ENCODE data around the gene POU2F1. TPM values are rescaled to one million over a fixed set of nuclear protein-coding genes. Genes with fewer than 3 reads are reported as not detected.
A peak's percentile ranks its signal among the peaks of the same experiment; 100 is the strongest.

The POU2F1 gene
- total RNA-seq, 1 experiment from 2014 or later, result 11.6 TPM

DNA sequence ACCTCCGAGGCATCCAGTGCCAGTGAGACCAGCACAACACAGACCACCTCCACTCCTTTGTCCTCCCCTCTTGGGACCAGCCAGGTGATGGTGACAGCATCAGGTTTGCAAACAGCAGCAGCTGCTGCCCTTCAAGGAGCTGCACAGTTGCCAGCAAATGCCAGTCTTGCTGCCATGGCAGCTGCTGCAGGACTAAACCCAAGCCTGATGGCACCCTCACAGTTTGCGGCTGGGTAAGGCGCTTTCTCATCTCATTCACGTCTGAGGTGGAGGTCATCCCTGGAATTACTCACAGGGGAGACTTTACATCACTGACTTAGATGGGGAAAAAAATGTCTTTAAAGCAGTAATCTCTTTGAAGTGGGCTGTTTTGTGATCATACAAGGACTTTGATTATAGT lies 191.4 kb downstream of the POU2F1 start:
- no peak for DNase-seq (ENCODE audit: unreplicated experiment)
- Mint-ChIP-seq H3K4me3 (ENCODE audit: unreplicated experiment) (no peak overlapping the region), H3K27me3 (ENCODE audit: insufficient read depth, unreplicated experiment) (no peaks in the 10 kb centered on the region), H3K27ac (ENCODE audit: low read depth, unreplicated experiment) (no peak overlapping the region), H3K36me3 (ENCODE audit: insufficient read depth, unreplicated experiment) (peaks cover 12% of the 10 kb centered on the region), H3K9me3 (ENCODE audit: unreplicated experiment) (no peaks in the 10 kb centered on the region), H3K4me1 (ENCODE audit: insufficient read depth, unreplicated experiment) (no peaks in the 10 kb centered on the region)
- BruUV-seq (replicated peaks), result no TSS peak
- POLR2A ChIA-PET, result interaction anchor here (2.0 kb wide), 1 partner anchor 12 kb away, joined by 6 read pairs; no protein-coding TSS in a partner anchor
- TF ChIP-seq, protein P1, sequence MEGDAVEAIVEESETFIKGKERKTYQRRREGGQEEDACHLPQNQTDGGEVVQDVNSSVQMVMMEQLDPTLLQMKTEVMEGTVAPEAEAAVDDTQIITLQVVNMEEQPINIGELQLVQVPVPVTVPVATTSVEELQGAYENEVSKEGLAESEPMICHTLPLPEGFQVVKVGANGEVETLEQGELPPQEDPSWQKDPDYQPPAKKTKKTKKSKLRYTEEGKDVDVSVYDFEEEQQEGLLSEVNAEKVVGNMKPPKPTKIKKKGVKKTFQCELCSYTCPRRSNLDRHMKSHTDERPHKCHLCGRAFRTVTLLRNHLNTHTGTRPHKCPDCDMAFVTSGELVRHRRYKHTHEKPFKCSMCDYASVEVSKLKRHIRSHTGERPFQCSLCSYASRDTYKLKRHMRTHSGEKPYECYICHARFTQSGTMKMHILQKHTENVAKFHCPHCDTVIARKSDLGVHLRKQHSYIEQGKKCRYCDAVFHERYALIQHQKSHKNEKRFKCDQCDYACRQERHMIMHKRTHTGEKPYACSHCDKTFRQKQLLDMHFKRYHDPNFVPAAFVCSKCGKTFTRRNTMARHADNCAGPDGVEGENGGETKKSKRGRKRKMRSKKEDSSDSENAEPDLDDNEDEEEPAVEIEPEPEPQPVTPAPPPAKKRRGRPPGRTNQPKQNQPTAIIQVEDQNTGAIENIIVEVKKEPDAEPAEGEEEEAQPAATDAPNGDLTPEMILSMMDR (IDR thresholded peaks at IDR 0.05; ENCODE audit: unreplicated experiment), result no peak
- CTCF ChIA-PET, result interaction anchor here (0.6 to 8.8 kb wide), 6 partner anchors 10 to 122 kb away, joined by 3 to 54 read pairs (median 6); no protein-coding TSS in a partner anchor
- intact Hi-C loops (cut with micrococcal nuclease), result no loop called here

GRCh38 chr1:167412920-167413319 lies 192.2 kb downstream of the POU2F1 start:
- no peak for DNase-seq (ENCODE audit: unreplicated experiment)
- H3K9me3 Mint-ChIP-seq (ENCODE audit: unreplicated experiment), result no peaks in the 10 kb centered on the region
- H3K27me3 Mint-ChIP-seq (ENCODE audit: insufficient read depth, unreplicated experiment), result no peaks in the 10 kb centered on the region
- ChIA-PET CTCF (interaction anchor here (0.5 to 8.8 kb wide), 9 partner anchors 11 to 167 kb away, joined by 3 to 54 read pairs (median 3); no protein-coding TSS in a partner anchor), POLR2A (interaction anchor here (2.0 kb wide), 1 partner anchor 11 kb away, joined by 6 read pairs; no protein-coding TSS in a partner anchor)
- TF ChIP-seq, protein P1 (IDR thresholded peaks at IDR 0.05; ENCODE audit: unreplicated experiment), result no peak
- H3K4me1 Mint-ChIP-seq (ENCODE audit: insufficient read depth, unreplicated experiment), result no peaks in the 10 kb centered on the region
- no peak overlapping the region for H3K27ac Mint-ChIP-seq (ENCODE audit: low read depth, unreplicated experiment)
- H3K36me3 Mint-ChIP-seq (ENCODE audit: insufficient read depth, unreplicated experiment), result peaks cover 12% of the 10 kb centered on the region
- intact Hi-C loops (cut with micrococcal nuclease), result no loop called here
- no peak overlapping the region for H3K4me3 Mint-ChIP-seq (ENCODE audit: unreplicated experiment)
- no TSS peak for BruUV-seq (replicated peaks)

- BruUV-seq (replicated peaks), result no TSS peak
- CTCF ChIA-PET, result interaction anchor here (0.5 to 8.8 kb wide), 10 partner anchors 12 to 226 kb away, joined by 3 to 54 read pairs (median 4); no protein-coding TSS in a partner anchor
These were observed 192.6 kb downstream of the POU2F1 start for GRCh38 chr1:167413328-167413727.

DNA sequence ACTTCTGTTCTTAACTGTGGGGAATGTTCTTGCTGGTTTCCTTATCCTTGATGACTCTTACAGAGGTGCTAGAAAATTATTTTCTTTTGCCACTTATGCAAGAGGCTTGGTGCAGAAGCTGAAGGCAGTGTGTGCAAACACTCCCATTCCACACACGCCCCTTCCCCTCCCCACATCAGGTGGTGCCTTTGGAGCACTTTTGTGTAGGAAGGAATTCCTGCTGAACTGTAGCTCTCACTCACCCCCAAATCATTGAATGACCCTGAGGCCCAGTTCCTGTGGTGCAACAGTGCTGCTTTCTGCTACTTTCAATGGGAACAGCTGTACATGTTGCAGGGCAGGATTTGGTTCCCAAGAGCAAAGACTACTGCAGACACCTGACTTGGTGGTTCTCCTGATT lies 195.8 kb downstream of the POU2F1 start:
- CTCF ChIA-PET, result interaction anchor here (0.8 to 2.1 kb wide), 5 partner anchors 12 to 357 kb away, joined by 3 to 9 read pairs (median 6); no protein-coding TSS in a partner anchor
- Mint-ChIP-seq H3K4me3 (ENCODE audit: unreplicated experiment) (no peak overlapping the region), H3K9me3 (ENCODE audit: unreplicated experiment) (no peaks in the 10 kb centered on the region), H3K4me1 (ENCODE audit: insufficient read depth, unreplicated experiment) (peaks cover 6% of the 10 kb centered on the region), H3K27me3 (ENCODE audit: insufficient read depth, unreplicated experiment) (no peaks in the 10 kb centered on the region), H3K36me3 (ENCODE audit: insufficient read depth, unreplicated experiment) (peaks cover 12% of the 10 kb centered on the region), H3K27ac (ENCODE audit: low read depth, unreplicated experiment) (no peak overlapping the region)
- BruUV-seq (replicated peaks), result no TSS peak
- intact Hi-C loops (cut with micrococcal nuclease), result no loop called here
- peak; percentile 16 for DNase-seq (ENCODE audit: unreplicated experiment)
- POLR2A ChIA-PET, result interaction anchor here (0.7 to 1.7 kb wide), 4 partner anchors 12 to 279 kb away, joined by 3 to 6 read pairs (median 4); no protein-coding TSS in a partner anchor
- TF ChIP-seq, protein P1 (IDR thresholded peaks at IDR 0.05; ENCODE audit: unreplicated experiment), result no peak

More at GRCh38 chr1:167413328-167413727, 192.6 kb downstream of the POU2F1 start:
- no peaks in the 10 kb centered on the region for H3K9me3 Mint-ChIP-seq (ENCODE audit: unreplicated experiment)
- H3K4me3 Mint-ChIP-seq (ENCODE audit: unreplicated experiment), result no peak overlapping the region
- H3K36me3 Mint-ChIP-seq (ENCODE audit: insufficient read depth, unreplicated experiment), result peaks cover 12% of the 10 kb centered on the region
- no peaks in the 10 kb centered on the region for H3K27me3 Mint-ChIP-seq (ENCODE audit: insufficient read depth, unreplicated experiment)
- no peak overlapping the region for H3K27ac Mint-ChIP-seq (ENCODE audit: low read depth, unreplicated experiment)
- TF ChIP-seq, protein P1 (IDR thresholded peaks at IDR 0.05; ENCODE audit: unreplicated experiment), result no peak
- POLR2A ChIA-PET, result interaction anchor here (2.0 kb wide), 1 partner anchor 11 kb away, joined by 6 read pairs; no protein-coding TSS in a partner anchor
- H3K4me1 Mint-ChIP-seq (ENCODE audit: insufficient read depth, unreplicated experiment), result no peaks in the 10 kb centered on the region
- intact Hi-C loops (cut with micrococcal nuclease), result no loop called here
- no peak for DNase-seq (ENCODE audit: unreplicated experiment)
